NCI-H1105 (cell line): ENCODE data around the gene LSS.
A peak's percentile ranks its signal among the peaks of the same experiment; 100 is the strongest.
"Not testable (repeated sequence)": the region's sequence is repeated elsewhere in the genome, so short reads cannot be mapped to it uniquely, and the experiment has no call there.

Source experiments
- DNase-seq: peaks from one replicate; lab custom pipeline; 2025; lab: John Stamatoyannopoulos, UW

The LSS gene

GRCh38 chr21:46185716-46186115, 42.9 kb downstream of the LSS start:
- no peak for DNase-seq

- peak; percentile 73 for DNase-seq
Observed at GRCh38 chr21:46184625-46185555, 43.7 kb downstream of the LSS start.

- peak; percentile 49 for DNase-seq
Observed at GRCh38 chr21:46183910-46184624, 44.5 kb downstream of the LSS start, which contains the start of gene SPATC1L. SPATC1L (minus strand) TSS chr21:46184459; CDS start chr21:46182816, 1,643 bp downstream.

GRCh38 chr21:46183337-46183909, 45.2 kb downstream of the LSS start:
- DNase-seq: not testable (repeated sequence)

- no peak for DNase-seq
Observed at GRCh38 chr21:46182548-46183336, 45.8 kb downstream of the LSS start.

GRCh38 chr21:46181953-46182547, 46.5 kb downstream of the LSS start:
- no peak for DNase-seq

GRCh38 chr21:46181436-46181835, 47.1 kb downstream of the LSS start:
- no peak for DNase-seq

- DNase-seq: no peak
Observed at GRCh38 chr21:46180778-46181391, 47.7 kb downstream of the LSS start.

- no peak for DNase-seq
Observed at GRCh38 chr21:46180079-46180722, 48.4 kb downstream of the LSS start.

GRCh38 chr21:46179708-46180078, 48.9 kb downstream of the LSS start:
- DNase-seq: no peak

- no peak for DNase-seq
Observed at GRCh38 chr21:46178961-46179360, 49.6 kb downstream of the LSS start.

GRCh38 chr21:46176443-46177129, 52.0 kb downstream of the LSS start:
- not testable (repeated sequence) for DNase-seq

GRCh38 chr21:46173573-46173972, 55.0 kb downstream of the LSS start:
- DNase-seq: no peak

- DNase-seq: no peak
Observed at GRCh38 chr21:46172863-46173528, 55.6 kb downstream of the LSS start.

- DNase-seq: no peak
Observed at GRCh38 chr21:46171996-46172862, 56.3 kb downstream of the LSS start.

- no peak for DNase-seq
Observed at GRCh38 chr21:46171585-46171984, 57.0 kb downstream of the LSS start.

GRCh38 chr21:46170436-46171193, 58.0 kb downstream of the LSS start:
- not testable (repeated sequence) for DNase-seq
